Adrenal gland (tissue), 12 donors: ENCODE data around the gene OR2T2. TPM values are rescaled to one million over a fixed set of nuclear protein-coding genes. Genes with fewer than 3 reads are reported as not detected.
"Not testable (repeated sequence)": the region's sequence is repeated elsewhere in the genome, so short reads cannot be mapped to it uniquely, and the experiment has no call there.

Source experiments
- DNase-seq, 7 donors: peaks; one replicate each; pipeline ENCODE4 v3.0.0-alpha.2; 2019 to 2020
- H3K27ac ChIP-seq, 5 donors: fragments of 200-600 bp; sonication (generic) in 4 of 5; 1 replicate in 3 of 5; 2 replicates in 2 of 5; pipeline versions ENCODE4 v1.5.1 to v1.8.0; 2016 to 2020; ENCODE audit warnings: mild to moderate bottlenecking in 1 of 5
- H3K27me3 ChIP-seq: fragments of 200-600 bp; 2 replicates; pipeline ENCODE4 v1.8.0; 2021
- H3K36me3 ChIP-seq, 2 donors: fragments of 200-600 bp; replicated peaks in 1 of 2; 1 replicate in 1 of 2; 2 replicates in 1 of 2; pipeline versions ENCODE4 v1.5.1 to v1.8.0; 2018 to 2022
- H3K4me1 ChIP-seq, 2 donors: fragments of 200-600 bp; replicated peaks in 1 of 2; 1 replicate in 1 of 2; 2 replicates in 1 of 2; pipeline versions ENCODE4 v1.5.1 to v1.8.0; 2018 to 2021
- H3K4me3 ChIP-seq, 4 donors: fragments of 200-600 bp; sonication (generic) in 3 of 4; one replicate each; pipeline ENCODE4 v1.5.1; 2016 to 2018
- H3K9me3 ChIP-seq, 3 donors: fragments of 200-600 bp; sonication (generic) in 1 of 3; replicated peaks in 1 of 3; 1 replicate in 2 of 3; 2 replicates in 1 of 3; pipeline versions ENCODE4 v1.5.1 to v1.8.0; 2016 to 2021
- CTCF ChIP-seq, 6 experiments: fragments of 450-650 bp in 4 of 6; fragments of 200-600 bp in 2 of 6; sonication (generic) in 1 of 6; IDR thresholded peaks; 1 replicate in 5 of 6; 2 replicates in 1 of 6; pipeline versions ENCODE4 v1.5.1 to v1.8.0; 2016 to 2021; ENCODE audit warnings: antibody characterized with exemption in 6 of 6, mild to moderate bottlenecking in 2 of 6, moderate library complexity in 1 of 6
- POLR2A ChIP-seq, 2 donors: fragments of 450-650 bp; IDR thresholded peaks; one replicate each; pipeline ENCODE4 v1.6.1; 2017; ENCODE audit warnings: antibody characterized with exemption in 2 of 2, mild to moderate bottlenecking in 2 of 2, moderate library complexity in 1 of 2
- WGBS, 4 donors: extraction: QIAGEN DNeasy Blood & Tissue Kit in 2 of 4; methylation state at CpG; one replicate each; pipeline versions ENCODE4 v1.1.5 to v1.1.7; 2013 to 2017; 5-methylcytosine and 5-hydroxymethylcytosine counted together
- intact Hi-C, 2 donors: fragments of 100-400 bp; cut with DNase I; formaldehyde crosslinking; loops; one replicate each; pipeline versions ENCODE4 v1.14.1 to v1.15.0; 2022 to 2023
- polyA plus RNA-seq, 3 donors: library from polyadenylated mRNA; stranded (reverse); fragments of 200-250 nt in 2 of 3; fragments of 350-450 nt in 1 of 3; fragmentation: Illumina TruSeq in 1 of 3; extraction: RNeasy Lipid Tissue Mini Kit (QIAGEN cat#74804) in 1 of 3; gene quantifications; one replicate each; pipeline ENCODE4 v1.2.3, GENCODE V29; 2013 to 2014
- total RNA-seq, 9 donors: library from RNA; depleted of rRNA in 4 of 9; stranded (reverse); fragments of >200 nt in 4 of 9; fragments of 120-200 nt in 1 of 9; fragmentation: NEBNext Ultra II Directional in 1 of 9; extraction: Animal tissue kit (Norgen Biotek cat#: 25700) in 1 of 9; gene quantifications; one replicate each; pipeline versions ENCODE4 v1.1.0 to v1.2.4, GENCODE V29; 2013 to 2023
- donor health status: healthy with polysubstance abuse.
- donor health status: Bipolar disorder and iron deficiency.
- donor health status: DM: yes; HTN: yes; CAD: no.
- donor health status: DM: no; HTN: no; CAD: no.
- donor health status: DM: no; HTN: no; CAD: no.
- donor health status: DM: yes; HTN: yes; CAD: no.

Gene OR2T2
- total and polyA plus RNA-seq, 12 donors = not detected

- 56 to 81% (median 60%) methylated on average over 1 to 2 of the region's 4 CpGs for WGBS, 4 donors
- H3K27ac ChIP-seq, H3K27me3 ChIP-seq, H3K4me3 ChIP-seq, DNase-seq, intact Hi-C loops, H3K9me3 ChIP-seq, H3K36me3 ChIP-seq, H3K4me1 ChIP-seq: not testable (repeated sequence)
These were observed 9.6 kb downstream of the OR2T2 start for GRCh38 chr1:248455045-248455444.

- H3K4me1 ChIP-seq, H3K9me3 ChIP-seq, H3K27ac ChIP-seq, DNase-seq, H3K4me3 ChIP-seq, intact Hi-C loops, H3K36me3 ChIP-seq, H3K27me3 ChIP-seq: not testable (repeated sequence)
- WGBS, 4 donors = no CpG with 5 or more reads among the region's 2 CpGs
These were observed 11.2 kb downstream of the OR2T2 start for GRCh38 chr1:248456635-248457034.

DNA sequence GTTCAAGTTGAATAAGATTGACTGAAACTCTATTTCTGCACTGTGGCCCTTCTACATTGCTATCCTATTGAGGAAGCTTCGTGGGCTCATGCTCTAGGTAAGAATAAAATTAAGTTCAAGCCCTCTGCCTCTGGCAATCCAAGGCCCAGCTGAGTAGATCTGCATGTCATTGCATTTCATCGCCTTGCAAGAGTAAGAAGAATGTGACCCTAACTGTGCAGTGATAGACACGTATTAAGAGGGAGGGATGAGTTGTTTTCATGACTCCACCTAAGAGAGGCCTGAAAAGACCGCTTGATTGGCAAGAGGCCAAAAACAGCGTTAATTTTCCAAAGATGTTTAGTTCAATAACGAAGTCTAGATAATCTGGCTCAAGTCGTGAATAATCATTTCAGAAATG lies 13.7 kb downstream of the OR2T2 start:
- H3K4me1 ChIP-seq, H3K36me3 ChIP-seq, H3K27ac ChIP-seq, H3K9me3 ChIP-seq, H3K4me3 ChIP-seq, H3K27me3 ChIP-seq, intact Hi-C loops, DNase-seq: not testable (repeated sequence)
- 58 to 65% (median 61%) methylated on average over 7 of the region's 7 CpGs for WGBS, 4 donors

DNA sequence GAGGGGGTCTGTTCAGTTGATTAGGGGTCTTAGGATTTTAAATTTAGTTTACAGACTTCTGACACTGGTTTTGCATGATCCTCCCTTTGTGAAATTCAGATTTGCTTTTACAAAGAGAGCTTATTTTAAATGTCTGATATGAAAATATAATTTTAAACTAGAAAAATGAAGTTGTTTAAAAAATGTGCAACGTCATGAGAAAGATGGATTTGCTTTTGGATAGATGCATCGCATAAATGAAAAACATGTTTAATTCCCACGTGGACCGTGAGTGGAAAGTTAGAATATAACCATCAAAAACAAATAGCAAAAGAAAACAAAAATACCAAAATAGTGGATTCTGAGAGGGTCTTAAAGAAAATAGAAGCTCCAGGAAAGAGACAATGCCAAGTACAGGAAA lies 25.7 kb downstream of the OR2T2 start:
- 76 to 84% (median 78%) methylated on average over 4 of the region's 4 CpGs for WGBS, 4 donors
- H3K4me3 ChIP-seq = no peak overlapping the region
- intact Hi-C loops = no loop called here

DNA sequence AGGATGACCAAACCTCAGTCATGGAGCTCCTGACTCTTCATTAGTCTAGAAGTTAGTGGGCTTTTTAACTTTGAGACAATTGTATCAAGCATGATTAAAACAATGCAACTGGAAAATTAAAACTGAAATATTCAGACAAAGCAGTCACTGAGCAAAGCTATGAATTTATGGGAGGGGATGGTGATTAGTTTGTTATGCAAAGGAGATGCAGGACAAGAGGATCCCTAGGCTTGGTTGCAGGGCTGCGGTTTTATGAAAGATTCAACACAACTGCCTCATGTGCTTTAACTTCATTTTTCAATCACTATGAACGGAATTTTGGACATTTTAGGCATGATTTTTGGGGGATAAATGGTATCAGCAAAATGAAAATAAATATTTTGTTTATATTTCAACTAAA lies 26.7 kb downstream of the OR2T2 start:
- H3K9me3 ChIP-seq, H3K36me3 ChIP-seq, H3K4me1 ChIP-seq, DNase-seq, intact Hi-C loops, H3K4me3 ChIP-seq, H3K27me3 ChIP-seq, H3K27ac ChIP-seq: not testable (repeated sequence)
- 50 to 63% (median 58%) methylated on average over 2 of the region's 2 CpGs for WGBS, 4 donors

More for the DNA sequence above, 25.7 kb downstream of the OR2T2 start:
- H3K27ac ChIP-seq = no peak overlapping the region
- no peaks in the 10 kb centered on the region for H3K4me1 ChIP-seq
- H3K27me3 ChIP-seq = no peaks in the 10 kb centered on the region
- H3K9me3 ChIP-seq = no peaks in the 10 kb centered on the region
- no peak for DNase-seq
- no peaks in the 10 kb centered on the region for H3K36me3 ChIP-seq
- no peak for TF ChIP-seq POLR2A (IDR thresholded peaks at IDR 0.05)
- no peak for TF ChIP-seq CTCF (IDR thresholded peaks at IDR 0.05)

- DNase-seq, H3K36me3 ChIP-seq, intact Hi-C loops, H3K4me1 ChIP-seq, H3K4me3 ChIP-seq, H3K27me3 ChIP-seq, H3K27ac ChIP-seq, H3K9me3 ChIP-seq: not testable (repeated sequence)
- WGBS, 4 donors = 40 to 88% (median 73%) methylated on average over 1 to 2 of the region's 2 CpGs
These were observed 27.6 kb downstream of the OR2T2 start, which contains the start of gene OR2T3 for GRCh38 chr1:248473051-248473450. Gene OR2T3 (plus strand): TSS chr1:248473351. CDS start chr1:248473351, 0 bp downstream.

- H3K9me3 ChIP-seq, H3K27ac ChIP-seq, DNase-seq, H3K27me3 ChIP-seq, H3K4me3 ChIP-seq, H3K36me3 ChIP-seq, intact Hi-C loops, H3K4me1 ChIP-seq: not testable (repeated sequence)
- WGBS, 4 donors = no CpG with 5 or more reads among the region's 1 CpG
These were observed 30.2 kb downstream of the OR2T2 start for GRCh38 chr1:248475660-248476059.

DNA sequence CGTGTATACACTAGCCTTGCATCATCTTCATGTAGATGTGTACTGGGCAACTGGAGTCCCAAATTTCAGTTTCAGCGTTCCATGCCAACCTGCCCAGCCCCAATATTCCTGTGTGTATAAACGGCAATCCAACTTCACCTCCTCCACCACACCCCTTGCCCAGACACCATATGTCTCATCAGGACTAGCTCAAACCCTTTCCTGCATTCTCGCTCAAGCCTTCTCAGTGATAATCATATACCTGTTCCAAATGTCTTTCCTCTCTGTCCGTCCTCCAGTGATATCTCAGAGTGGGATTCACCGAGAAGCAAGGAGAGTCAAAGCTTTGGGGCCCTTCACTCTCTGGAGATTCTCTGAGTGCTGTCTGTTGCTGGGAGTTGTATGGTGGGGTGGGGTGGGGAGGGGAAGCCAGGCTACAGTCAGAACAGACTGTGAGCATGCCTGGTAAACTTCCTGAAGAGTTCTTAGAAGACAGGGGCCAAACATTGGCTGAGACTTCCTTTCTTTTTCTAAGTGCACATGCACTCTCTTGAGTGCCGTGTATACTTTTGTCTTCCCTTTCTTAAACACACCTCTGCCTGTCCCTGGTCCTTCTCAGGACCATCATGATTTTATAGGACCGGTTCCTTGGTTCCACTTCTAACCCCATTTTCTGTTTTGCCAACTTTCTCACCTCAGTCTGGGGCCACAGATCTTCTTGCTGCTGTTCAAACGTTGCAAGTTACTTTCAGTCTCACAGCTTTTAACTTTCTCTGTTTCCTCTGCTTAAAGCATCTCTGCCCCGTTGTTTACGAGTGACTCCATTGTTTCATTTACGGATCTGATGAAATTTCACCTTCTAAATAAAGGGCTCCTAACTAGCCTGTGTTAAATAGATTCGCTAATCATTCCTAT lies 36.5 kb downstream of the OR2T2 start:
- H3K27me3 ChIP-seq, H3K4me3 ChIP-seq, H3K36me3 ChIP-seq, DNase-seq, intact Hi-C loops, H3K9me3 ChIP-seq, H3K27ac ChIP-seq, H3K4me1 ChIP-seq: not testable (repeated sequence)
- WGBS, 4 donors = 57 to 66% (median 59%) methylated on average over 13 of the region's 13 CpGs

DNA sequence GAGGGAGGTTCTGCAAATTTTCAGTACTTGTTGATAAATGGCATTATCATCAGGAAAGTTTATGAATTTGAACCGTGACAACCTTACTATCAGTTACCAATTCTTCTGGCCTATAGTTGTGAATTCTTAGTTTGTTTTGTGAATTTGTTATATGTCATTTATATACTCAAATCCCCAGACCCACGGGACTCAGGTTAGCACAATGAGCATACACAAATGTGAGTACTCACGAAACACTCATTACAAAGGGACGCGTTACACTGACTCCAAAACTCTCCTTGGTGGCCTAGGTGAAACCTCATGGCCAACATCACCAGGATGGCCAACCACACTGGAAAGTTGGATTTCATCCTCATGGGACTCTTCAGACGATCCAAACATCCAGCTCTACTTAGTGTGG lies 42.9 kb downstream of the OR2T2 start, which contains the start of gene OR2T5:
Gene OR2T5, plus strand, starts transcription at position 301 of the 400 bp plus-strand sequence. Its CDS starts 0 bp downstream, at position 301.
- H3K9me3 ChIP-seq, intact Hi-C loops, H3K36me3 ChIP-seq, H3K4me1 ChIP-seq, H3K27ac ChIP-seq, H3K27me3 ChIP-seq, H3K4me3 ChIP-seq, DNase-seq: not testable (repeated sequence)
- 71 to 82% (median 74%) methylated on average over 4 to 5 of the region's 6 CpGs; no CpG with 5 or more reads in 1 of the 4 donors for WGBS, 4 donors

- H3K4me1 ChIP-seq, H3K27me3 ChIP-seq, H3K36me3 ChIP-seq, H3K27ac ChIP-seq, H3K9me3 ChIP-seq, DNase-seq, intact Hi-C loops, H3K4me3 ChIP-seq: not testable (repeated sequence)
- WGBS, 4 donors = no CpG with 5 or more reads among the region's 5 CpGs
These were observed 51.2 kb downstream of the OR2T2 start for GRCh38 chr1:248496661-248497060.
